BE2C (cell line): ENCODE results near the gene DUSP22.

ENCODE experiments used
- DNase-seq: peaks from one replicate; pipeline ENCODE4 v3.0.0-alpha.2; 2020
- H3K27me3 ChIP-seq: fragments of 250-450 bp; sonication (Bioruptor Pico); 2 replicates; pipeline ENCODE4 v1.5.1; 2020; ENCODE audit warnings: mild to moderate bottlenecking
- H3K36me3 ChIP-seq: fragments of 250-450 bp; sonication (Bioruptor Pico); 2 replicates; pipeline ENCODE4 v1.5.1; 2020; ENCODE audit warnings: mild to moderate bottlenecking
- H3K4me1 ChIP-seq: fragments of 250-450 bp; sonication (Bioruptor Pico); 2 replicates; pipeline ENCODE4 v1.5.1; 2020
- H3K4me3 ChIP-seq: 2 replicates; pipeline ENCODE4 v1.5.1; 2011; ENCODE audit warnings: low read depth, low read length
- H3K9me3 ChIP-seq: fragments of 250-450 bp; sonication (Bioruptor Pico); 2 replicates; pipeline ENCODE4 v1.5.1; 2020
- TF ChIP-seq, protein P1 (sequence below): IDR thresholded peaks from 2 replicates; pipeline ENCODE4 v1.5.1; 2012; ENCODE audit warnings: mild to moderate bottlenecking, low read depth, low read length

DUSP22 gene

DNA sequence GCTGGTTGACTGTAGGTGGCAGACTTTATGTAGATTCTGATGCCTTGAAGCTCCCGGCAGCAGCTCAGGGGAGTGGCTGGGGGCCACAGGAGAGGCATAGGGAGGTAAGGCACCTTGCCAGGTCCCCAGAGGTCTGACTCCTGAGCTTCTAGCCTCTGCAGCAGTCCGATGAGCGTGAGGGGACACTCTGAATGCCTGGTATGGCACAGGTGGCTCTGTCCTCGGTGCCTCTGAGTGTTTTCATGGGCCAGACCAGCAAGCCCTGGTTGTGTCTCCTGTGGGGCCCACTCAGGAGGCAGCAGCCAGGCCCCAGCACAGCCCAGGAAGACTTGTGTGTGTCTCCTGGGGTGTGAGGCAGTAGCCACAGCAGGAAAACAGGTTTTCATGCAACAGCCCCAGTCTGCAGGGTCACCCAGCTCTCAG lies 59.6 kb downstream of the DUSP22 start:
- Histone ChIP-seq H3K9me3 (no peaks in the 10 kb centered on the region; the same call in none of the 2 replicates), H3K4me1 (no peaks in the 10 kb centered on the region), H3K4me3 (no peak overlapping the region), H3K27me3 (no peaks in the 10 kb centered on the region), H3K36me3 (no peaks in the 10 kb centered on the region)
- no peak for DNase-seq
- TF ChIP-seq, protein P1, sequence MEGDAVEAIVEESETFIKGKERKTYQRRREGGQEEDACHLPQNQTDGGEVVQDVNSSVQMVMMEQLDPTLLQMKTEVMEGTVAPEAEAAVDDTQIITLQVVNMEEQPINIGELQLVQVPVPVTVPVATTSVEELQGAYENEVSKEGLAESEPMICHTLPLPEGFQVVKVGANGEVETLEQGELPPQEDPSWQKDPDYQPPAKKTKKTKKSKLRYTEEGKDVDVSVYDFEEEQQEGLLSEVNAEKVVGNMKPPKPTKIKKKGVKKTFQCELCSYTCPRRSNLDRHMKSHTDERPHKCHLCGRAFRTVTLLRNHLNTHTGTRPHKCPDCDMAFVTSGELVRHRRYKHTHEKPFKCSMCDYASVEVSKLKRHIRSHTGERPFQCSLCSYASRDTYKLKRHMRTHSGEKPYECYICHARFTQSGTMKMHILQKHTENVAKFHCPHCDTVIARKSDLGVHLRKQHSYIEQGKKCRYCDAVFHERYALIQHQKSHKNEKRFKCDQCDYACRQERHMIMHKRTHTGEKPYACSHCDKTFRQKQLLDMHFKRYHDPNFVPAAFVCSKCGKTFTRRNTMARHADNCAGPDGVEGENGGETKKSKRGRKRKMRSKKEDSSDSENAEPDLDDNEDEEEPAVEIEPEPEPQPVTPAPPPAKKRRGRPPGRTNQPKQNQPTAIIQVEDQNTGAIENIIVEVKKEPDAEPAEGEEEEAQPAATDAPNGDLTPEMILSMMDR: no peak

DNA sequence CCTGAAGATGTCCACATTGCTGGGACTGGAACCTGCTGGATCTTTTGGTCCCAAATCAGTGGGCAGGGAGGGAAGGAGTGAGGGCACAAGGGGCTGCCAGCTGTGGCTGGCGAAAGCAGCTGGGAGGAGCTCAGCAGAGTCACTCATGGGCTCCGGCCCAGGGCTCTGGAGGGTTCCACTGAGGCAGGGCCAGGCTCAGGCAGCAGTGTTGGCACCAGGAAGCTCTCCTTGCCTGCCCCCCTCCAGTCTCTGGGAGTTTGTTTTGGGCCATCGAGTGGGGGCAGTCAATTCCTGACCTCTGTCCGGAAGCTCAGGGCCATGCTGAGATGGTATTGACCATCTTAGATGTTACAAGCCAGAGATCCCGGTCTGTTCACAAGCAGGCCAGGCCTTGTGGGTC lies 60.2 kb downstream of the DUSP22 start:
- Histone ChIP-seq H3K4me3 (no peak overlapping the region), H3K4me1 (no peaks in the 10 kb centered on the region), H3K36me3 (no peaks in the 10 kb centered on the region), H3K27me3 (no peaks in the 10 kb centered on the region), H3K9me3 (no peaks in the 10 kb centered on the region; the same call in none of the 2 replicates)
- TF ChIP-seq, protein P1: no peak
- DNase-seq: no peak

DNA sequence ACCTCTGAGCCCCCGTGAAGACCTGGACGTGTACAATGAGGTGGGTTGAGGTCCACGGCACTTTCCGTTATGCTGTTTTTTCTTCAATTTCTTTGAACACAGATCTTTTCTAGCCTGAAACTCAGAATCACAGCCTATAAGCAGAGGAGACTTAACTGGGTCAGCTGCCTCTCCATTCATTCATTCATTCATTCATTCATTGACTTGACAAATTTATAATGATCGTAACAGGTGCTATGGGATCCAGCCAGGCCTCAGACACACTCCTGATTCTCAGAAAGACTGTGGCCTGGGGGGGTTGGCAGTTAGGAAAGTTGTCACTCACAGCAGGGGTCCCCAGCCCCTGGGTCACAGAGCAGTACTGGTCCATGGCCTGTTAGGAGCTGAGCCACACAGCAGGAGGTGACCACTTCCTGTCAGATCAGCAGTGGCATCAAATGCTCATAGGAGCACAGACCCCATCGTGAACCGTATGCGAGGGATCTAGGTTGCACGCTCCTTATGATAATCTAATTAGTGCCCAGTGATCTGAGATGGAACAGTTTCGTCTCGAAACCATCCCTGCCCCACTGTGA lies 60.7 kb downstream of the DUSP22 start:
- TF ChIP-seq, protein P1: no peak
- no peak overlapping the region for H3K4me3 ChIP-seq
- DNase-seq: no peak
- H3K4me1 ChIP-seq: no peaks in the 10 kb centered on the region
- no peaks in the 10 kb centered on the region; the same call in 1 of the 2 replicates for H3K9me3 ChIP-seq
- H3K27me3 ChIP-seq: no peaks in the 10 kb centered on the region
- H3K36me3 ChIP-seq: no peaks in the 10 kb centered on the region

DNA sequence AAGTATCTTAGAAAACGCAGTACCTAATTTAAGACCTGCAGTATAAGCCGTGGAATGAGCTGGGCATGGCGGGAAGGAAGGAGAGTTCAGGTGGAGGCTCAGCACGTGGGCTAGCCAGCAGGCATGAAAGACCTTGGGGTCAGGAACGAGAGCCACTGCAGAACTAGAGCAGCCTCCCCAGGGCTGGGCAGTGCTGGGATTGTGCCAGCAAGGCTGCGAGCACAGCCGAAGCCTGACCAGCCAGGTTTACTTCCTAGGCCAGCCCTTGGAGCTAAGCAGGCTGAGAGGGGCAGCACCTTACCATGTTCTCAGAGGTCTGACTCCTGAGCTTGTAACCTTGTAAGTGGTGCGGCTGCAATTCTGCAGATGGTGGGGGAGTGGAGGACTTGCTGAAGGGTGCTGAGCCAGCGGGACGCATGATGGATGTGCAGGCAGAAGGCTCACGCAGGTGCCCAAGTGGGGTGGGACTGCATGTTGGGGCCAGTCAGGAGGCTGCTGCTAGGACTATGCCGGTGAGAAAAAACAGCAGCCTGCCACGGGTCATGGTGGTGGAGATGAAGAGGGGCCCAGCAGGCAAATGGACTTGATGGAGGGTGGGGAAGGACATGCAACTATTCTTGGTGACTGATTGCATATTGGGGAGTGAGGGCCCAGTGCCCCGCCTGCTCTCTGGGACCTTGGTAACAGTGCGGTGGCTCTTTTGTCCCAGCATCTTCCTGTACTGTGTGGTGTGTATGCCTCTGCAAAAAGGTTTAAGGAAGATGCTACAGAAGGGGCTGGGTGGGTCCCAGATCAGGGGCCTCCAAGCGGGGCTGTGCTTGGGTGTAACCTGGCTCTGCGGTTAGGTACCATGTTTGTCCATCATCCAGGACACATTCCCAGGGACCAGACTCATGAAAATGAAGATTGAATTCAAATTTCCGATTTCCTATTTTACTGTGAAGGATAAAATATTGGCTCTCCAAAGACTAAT lies 61.6 kb downstream of the DUSP22 start:
- H3K4me3 ChIP-seq: no peak overlapping the region
- H3K4me1 ChIP-seq: no peaks in the 10 kb centered on the region
- peaks cover 4% of the 10 kb centered on the region for H3K9me3 ChIP-seq
- no peaks in the 10 kb centered on the region for H3K27me3 ChIP-seq
- H3K36me3 ChIP-seq: no peaks in the 10 kb centered on the region
- no peak for DNase-seq
- TF ChIP-seq, protein P1: no peak

DNA sequence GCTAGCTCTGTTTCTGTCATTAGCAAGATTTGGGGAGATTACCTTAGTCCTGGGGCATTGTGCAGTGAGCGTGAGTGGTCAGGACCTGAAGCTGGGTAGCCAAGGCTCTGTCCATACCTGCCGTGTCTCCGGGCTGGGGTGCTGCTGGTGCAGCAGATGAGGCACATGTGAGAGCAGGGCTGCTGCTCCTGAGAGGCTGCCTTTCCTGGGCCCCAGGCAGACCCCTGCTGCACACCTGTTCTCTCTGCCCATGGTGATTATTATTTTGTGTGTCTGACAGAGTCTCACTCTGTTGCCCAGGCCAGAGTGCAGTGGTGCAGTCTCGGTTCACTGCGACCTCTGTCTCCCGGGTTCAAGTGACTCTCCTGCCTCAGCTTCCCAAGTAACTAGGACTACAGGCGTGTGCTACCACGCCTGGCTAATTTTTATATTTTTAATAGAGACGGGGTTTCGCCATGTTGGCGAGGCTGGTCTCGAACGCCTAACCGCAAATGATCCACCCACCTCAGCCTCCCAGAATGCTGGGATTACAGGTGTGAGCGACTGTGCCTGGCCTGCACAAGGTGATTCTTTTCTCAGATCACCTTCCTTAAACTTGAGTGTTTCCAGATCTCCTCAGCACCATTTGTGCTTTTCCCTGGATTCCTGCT lies 62.5 kb downstream of the DUSP22 start:
- no peak for DNase-seq
- no peaks in the 10 kb centered on the region for H3K27me3 ChIP-seq
- peaks cover 4% of the 10 kb centered on the region for H3K9me3 ChIP-seq
- no peaks in the 10 kb centered on the region for H3K4me1 ChIP-seq
- TF ChIP-seq, protein P1: no peak
- H3K36me3 ChIP-seq: no peaks in the 10 kb centered on the region
- no peak overlapping the region for H3K4me3 ChIP-seq
